ENCODE measurements around the gene CCDC137.

The CCDC137 gene

GRCh38 chr17:81717049-81717765 lies 50.7 kb downstream of the CCDC137 start:
- DNase-seq: no peak

- DNase-seq: no peak
These were observed 51.2 kb downstream of the CCDC137 start for GRCh38 chr17:81717766-81718089.

- DNase-seq: no peak
These were observed 53.1 kb downstream of the CCDC137 start for GRCh38 chr17:81719410-81720266.

GRCh38 chr17:81720267-81721071 lies 53.9 kb downstream of the CCDC137 start:
- DNase-seq: no peak

GRCh38 chr17:81722184-81723120 lies 55.9 kb downstream of the CCDC137 start:
- no peak for DNase-seq

Data from stimulated activated CD4-positive, alpha-beta T cell treated with anti-CD3 and anti-CD28 coated beads, Interleukin-1b, Interleukin-23, amount 100 ng/mL, for 48 hours (primary cell).